GM21528 (cell line): ENCODE results near the gene WWOX.

Source experiments
- ATAC-seq: cut with Tn5 transposase; IDR thresholded peaks from one replicate; pipeline ENCODE4 v1.9.1; 2021; ENCODE audit warnings: mild to moderate bottlenecking, moderate library complexity; ENCODE audit not compliant: unreplicated experiment, low FRiP score

The WWOX gene

GRCh38 chr16:79008036-79008868, 908.8 kb downstream of the WWOX start:
- no peak for ATAC-seq

DNA sequence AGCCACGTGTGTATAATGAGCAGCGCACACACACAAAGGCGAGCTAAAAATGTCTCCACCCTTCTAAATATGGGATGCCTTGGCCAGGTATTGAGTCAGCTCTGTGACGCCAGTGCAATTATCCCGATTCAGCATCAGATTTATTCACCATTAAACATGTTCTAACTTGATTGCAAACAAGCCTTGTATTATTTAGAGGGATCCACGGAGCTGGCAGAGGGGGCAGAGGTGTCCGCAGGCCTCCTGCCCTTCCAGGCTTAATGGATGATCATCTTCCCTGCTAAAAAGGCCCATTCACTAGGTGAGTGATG, 909.4 kb downstream of the WWOX start:
- ATAC-seq: no peak

- no peak for ATAC-seq
These were observed 910.4 kb downstream of the WWOX start for GRCh38 chr16:79009896-79010295.

DNA sequence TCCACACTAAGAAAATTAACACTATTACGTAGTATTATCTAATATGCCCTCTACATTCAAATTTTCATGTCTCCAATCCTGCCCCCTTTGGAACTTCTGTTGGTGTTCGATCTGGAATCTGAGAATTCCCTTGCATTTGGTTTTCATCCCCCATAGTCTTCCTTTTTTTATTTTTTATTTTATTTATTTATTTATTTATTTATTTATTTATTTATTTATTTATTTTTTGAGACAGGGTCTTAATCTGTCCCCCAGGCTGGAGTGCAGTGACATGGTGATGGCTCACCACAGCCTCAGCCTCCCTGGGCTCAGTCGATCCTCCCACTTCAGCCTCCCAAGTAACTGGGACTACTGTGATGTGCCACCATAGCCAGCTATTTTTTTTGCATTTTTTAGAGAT, 911.8 kb downstream of the WWOX start:
- ATAC-seq: no peak

DNA sequence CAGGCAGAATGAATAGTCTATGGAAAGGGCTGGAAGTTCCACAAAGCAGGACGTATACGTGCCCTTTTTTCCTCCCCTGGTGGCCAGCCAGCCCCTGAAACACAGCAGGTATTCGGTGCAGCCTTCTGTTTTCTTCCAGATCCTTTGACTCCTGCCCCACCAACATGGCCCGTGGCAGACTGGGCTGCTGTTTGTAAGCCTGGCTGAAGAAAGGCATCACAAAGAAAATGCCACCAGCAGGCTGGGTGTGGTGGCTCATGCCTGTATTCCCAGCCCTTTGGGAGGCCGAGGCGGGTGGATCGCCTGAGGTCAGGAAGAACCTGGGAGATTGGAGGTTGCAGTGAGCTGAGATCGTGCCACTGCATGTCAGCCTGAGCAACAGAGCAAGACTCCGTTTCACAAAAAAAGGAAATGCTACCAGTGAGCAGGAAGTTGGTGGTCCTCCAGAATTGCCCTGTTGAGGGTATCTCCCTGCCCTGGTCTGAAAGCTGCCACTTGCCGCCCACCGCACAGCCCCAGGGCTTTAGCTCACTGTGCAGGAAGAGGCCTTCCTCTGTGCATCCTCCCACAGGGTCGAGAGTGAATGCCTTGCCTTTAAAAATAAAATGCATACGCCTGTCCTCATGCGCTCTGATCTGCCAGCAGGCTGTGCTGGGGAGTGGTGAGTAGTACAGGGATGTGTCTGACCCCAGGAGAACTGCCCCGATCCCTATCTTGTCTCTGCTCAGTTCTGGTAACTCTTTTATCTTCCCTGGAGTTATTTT, 913.4 kb downstream of the WWOX start:
- no peak for ATAC-seq

- no peak for ATAC-seq
These were observed 914.6 kb downstream of the WWOX start for GRCh38 chr16:79013930-79014660.

DNA sequence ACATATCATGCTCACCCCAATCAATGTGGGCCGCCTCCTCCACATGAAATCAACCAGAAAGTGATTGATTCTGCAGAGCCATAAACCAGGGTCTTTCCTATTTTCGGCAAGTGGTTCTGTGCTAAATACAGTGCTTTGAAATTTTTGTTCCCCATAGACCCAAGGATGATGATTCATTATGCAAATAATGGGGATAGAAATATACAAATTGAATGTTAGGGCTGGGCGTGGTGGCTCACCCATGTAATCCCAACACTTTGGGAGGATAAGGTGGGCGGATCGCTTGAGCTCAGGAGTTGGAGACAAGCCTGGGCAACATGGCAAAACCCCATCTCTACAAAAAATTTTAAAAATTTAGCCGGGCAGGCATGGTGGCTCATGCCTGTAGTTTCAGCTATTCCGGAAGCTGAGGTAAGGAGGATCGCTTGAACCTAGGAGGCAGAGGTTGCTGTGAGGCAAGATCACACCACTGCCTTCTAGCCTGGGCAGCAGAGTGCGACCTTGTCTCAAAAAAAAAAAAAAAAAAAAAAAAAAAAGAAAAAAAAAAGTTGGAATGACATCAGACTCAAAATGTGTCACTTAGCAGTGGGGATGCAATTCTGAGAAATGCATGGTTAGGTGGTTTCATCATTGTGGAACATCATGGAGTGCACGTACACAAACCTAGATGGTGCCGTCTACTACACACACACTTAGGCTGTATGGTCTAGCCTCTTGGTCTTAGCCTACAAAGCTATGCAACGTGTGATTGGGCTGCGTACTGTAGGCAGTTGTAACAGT, 919.4 kb downstream of the WWOX start:
- no peak for ATAC-seq

DNA sequence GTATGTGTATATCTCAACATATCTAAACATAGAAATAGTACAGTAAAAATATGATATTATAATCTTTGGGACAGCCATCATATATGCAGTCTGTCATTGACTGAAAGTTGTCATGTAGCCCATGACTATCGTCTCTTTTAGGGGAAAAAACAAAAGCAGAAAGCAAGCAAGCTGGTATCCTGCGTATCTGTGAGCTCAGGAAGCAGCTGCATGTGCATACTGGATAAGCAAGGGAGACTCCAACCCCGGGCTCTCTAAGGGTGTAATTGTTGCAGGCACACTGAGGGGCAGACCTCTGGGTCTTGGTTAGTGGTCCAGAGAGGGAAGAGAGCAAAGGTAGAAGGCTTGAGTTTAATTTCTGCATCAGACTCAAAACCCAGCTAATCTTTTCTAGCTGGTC, 920.0 kb downstream of the WWOX start:
- ATAC-seq: no peak

- no peak for ATAC-seq
These were observed 922.7 kb downstream of the WWOX start for GRCh38 chr16:79021991-79022630.

DNA sequence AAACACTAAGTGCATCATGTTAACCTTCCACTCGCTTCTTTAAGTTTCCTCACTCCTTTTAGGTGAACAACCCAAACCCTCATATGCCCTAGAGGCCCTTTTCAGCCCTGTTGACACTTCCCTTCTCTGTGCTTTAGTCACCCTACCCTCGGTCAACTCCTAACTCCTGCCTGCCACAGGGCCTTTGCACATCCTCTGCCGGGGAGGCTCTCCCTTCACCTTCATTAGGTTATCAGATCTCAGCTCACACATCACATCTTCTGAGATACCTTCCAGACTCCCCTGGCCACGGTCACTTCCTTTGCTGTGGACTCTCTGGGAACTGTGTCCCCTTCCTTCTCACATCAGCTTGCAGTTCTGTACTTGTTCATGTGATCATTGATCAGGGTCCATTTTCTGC, 926.7 kb downstream of the WWOX start:
- no peak for ATAC-seq

- no peak for ATAC-seq
These were observed 937.1 kb downstream of the WWOX start for GRCh38 chr16:79036541-79036940.

GRCh38 chr16:79037521-79038373, 938.3 kb downstream of the WWOX start:
- ATAC-seq: no peak

DNA sequence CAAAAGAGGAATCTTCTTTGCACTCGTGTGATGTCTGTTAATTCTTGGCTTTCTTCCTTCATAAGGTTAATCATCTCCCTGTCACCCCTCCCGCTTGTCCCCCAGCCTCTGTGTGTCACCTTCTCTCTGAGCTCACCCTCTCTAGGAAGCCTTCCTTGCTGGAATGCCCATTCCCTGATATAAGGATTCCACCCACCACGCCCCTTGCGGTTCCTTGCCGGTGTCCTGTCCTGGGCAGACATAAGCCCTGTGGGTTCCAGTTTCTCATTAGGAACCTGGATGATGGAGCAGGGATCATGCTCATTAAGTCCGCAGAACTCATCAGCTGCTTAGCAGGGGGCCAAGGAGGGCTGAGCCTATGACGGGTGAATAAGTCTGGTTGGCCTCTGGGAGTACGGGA, 941.8 kb downstream of the WWOX start:
- no peak for ATAC-seq

DNA sequence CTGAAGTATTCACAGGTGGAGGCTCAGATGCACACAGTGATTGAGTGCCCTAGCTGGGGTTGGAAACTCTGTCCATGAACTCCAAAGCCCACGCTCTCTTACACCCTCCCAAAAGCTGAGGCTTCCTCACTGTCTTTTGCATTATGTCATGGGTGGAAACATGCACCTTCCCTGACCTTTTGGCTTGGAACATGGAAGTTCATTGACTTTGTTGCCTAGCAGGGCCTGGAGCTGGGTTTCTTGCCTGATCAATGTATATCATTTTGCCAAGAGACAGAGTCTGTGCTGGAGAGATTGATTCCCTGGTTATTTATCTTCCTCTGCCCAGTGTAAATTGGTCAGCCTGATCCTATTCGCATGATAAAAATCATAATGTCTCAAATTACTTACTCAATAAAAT, 942.7 kb downstream of the WWOX start:
- no peak for ATAC-seq

DNA sequence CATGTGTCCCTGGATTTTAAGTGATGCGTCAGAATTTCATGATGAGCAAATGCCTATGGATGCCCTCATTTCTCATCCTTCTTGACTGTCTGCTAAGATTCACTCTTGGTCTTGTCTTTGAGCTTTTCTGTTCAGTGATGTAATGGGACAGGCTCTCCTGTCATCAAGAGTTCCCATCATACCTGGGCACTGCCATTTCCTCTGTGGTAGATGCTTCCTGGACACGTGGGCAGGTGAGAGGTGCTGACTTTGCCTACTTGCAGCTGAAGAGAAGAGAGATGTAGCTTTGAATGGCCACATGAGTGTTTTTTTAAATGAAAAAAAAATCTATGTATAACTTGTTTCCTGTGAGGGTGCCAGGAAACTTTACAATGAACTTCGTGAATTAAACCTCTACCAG, 943.4 kb downstream of the WWOX start:
- ATAC-seq: no peak

DNA sequence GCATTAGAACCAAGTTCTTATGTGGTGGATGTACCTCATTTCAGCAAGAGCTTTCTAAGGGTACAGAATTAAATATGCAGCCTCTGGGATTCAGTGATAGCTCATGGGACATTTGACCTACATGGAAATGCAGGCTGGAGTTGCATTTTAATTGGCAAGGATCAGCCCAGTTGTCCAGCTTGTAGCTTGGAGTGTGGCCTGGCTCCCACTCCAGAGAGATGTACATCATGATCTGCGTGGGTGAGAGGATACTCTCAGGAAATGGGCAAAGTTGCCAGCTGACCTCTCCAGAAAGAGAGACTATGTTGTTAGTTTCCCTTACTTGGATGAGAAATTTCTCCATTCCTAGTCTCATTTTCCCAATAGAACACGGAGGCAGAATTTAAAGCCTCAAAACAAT, 945.7 kb downstream of the WWOX start:
- no peak for ATAC-seq

GRCh38 chr16:79047337-79047736, 947.9 kb downstream of the WWOX start:
- ATAC-seq: no peak

DNA sequence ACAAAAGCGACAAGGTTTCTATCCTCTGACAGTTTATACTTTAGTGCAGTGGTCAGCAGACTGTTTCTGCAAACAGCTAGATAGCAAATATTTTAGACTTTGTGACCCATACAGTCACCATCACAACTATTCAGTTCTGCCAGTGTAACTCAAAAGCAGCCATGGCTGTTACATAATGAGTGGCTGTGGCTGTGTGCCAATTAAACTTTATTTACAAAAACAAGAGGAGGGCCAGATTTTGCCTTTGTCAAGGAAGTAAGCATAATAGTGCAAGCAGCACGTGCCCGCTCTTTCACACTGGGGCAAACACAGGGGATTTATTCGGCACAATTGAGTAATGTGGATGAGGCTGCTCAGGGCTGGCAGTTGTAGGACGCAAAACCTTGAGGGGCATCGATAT, 949.6 kb downstream of the WWOX start:
- ATAC-seq: no peak

GRCh38 chr16:79050063-79050462, 950.6 kb downstream of the WWOX start:
- no peak for ATAC-seq
